Measurements from ENCODE around the gene TNFSF11. TPM values are rescaled to one million over a fixed set of nuclear protein-coding genes. Genes with fewer than 3 reads are reported as not detected.

Gene TNFSF11
- total RNA-seq, 2 experiments from 2014 or later: not detected

DNA sequence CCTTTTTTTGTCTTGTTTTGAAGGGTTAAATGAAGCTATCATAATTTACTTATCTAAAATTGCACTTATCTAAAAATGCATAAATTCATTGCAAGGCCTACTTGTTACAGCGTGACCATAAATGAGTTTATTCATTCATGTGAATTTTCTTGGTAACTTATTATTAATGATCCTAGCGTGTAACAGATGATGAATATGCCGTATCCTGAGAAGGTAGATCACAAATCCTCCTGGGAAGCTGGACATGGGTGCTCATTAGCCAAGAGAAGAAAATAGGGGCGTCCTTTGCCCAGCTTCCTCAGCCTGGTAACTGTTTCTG lies 21.3 kb downstream of the TNFSF11 start:
- intact Hi-C loops (cut with micrococcal nuclease; ENCODE audit: unreplicated experiment): loop anchor here (5.0 to 10.0 kb wide), 3 partner anchors 130 to 1210 kb away; no protein-coding TSS in a partner anchor

DNA sequence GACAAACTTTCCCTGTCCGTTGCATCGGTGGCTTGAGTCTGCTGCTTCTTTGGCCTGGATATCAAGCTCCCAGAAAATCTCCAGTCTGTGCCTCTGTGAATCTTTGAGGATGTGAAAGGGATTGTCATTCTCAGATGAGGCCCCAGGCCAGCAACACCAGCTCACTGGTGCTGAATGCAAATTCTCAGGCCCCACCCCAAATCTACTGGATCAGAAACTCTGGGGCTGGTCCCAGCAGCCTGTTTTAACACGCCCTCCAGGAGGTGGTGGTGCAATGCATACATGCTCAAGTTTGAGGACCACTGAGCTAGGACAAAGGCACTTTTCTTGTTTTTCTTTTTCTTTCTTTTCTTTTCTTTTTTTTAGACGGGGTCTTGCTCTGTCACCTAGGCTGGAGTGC lies 23.6 kb downstream of the TNFSF11 start:
- TF ChIP-seq CTCF (conservative IDR thresholded peaks at IDR 0.05; ENCODE audit: low read length) (no peak), EZH2phosphoT487 (IDR thresholded peaks at IDR 0.05; ENCODE audit: borderline replicate concordance, low read depth, low read length) (no peak)
- Histone ChIP-seq H3K36me3 (ENCODE audit: insufficient read depth, low read length) (no peaks in the 10 kb centered on the region), H3K4me2 (ENCODE audit: low read length) (no peak overlapping the region), H3K4me3 (ENCODE audit: low read depth, low read length, poor library complexity, severe bottlenecking) (no peak overlapping the region), H2AFZ (ENCODE audit: low read length) (no peak overlapping the region), H3K4me1 (ENCODE audit: insufficient read depth, low read length, poor library complexity, severe bottlenecking) (peaks cover 13% of the 10 kb centered on the region), H3K27ac (ENCODE audit: low read depth, low read length, poor library complexity, severe bottlenecking) (no peak overlapping the region), H3K9me2 (ENCODE audit: insufficient read depth, low read length) (no peaks in the 10 kb centered on the region), H3K79me2 (ENCODE audit: insufficient read depth, low read depth, low read length) (no peaks in the 10 kb centered on the region), H4K20me1 (ENCODE audit: insufficient read depth, low read length) (0 out of 2 replicates have a peak, but pooled peaks cover 3% of the 10 kb centered on the region), H3K9me3 (ENCODE audit: low read length) (no peaks in the 10 kb centered on the region)
- POLR2A ChIA-PET: no interaction called here
- BruUV-seq (replicated peaks): no TSS peak
- CTCF ChIA-PET (ENCODE audit: unreplicated experiment): interaction anchor here (0.6 kb wide), 1 partner anchor 155 kb away, joined by 3 read pairs; no protein-coding TSS in a partner anchor
- no peak for DNase-seq (ENCODE audit: low spot score)
- intact Hi-C loops (cut with micrococcal nuclease; ENCODE audit: unreplicated experiment): loop anchor here (5.0 to 10.0 kb wide), 3 partner anchors 127 to 1207 kb away; no protein-coding TSS in a partner anchor

More for the DNA sequence above, 21.3 kb downstream of the TNFSF11 start:
- no peaks in the 10 kb centered on the region for H3K9me3 ChIP-seq (ENCODE audit: low read length)
- POLR2A ChIA-PET: interaction anchor here (0.6 to 0.8 kb wide), 2 partner anchors 212 to 670 kb away, joined by 3 read pairs; no protein-coding TSS in a partner anchor
- no peak overlapping the region for H3K27ac ChIP-seq (ENCODE audit: low read depth, low read length, poor library complexity, severe bottlenecking)
- no peaks in the 10 kb centered on the region for H3K9me2 ChIP-seq (ENCODE audit: insufficient read depth, low read length)
- no peak overlapping the region for H2AFZ ChIP-seq (ENCODE audit: low read length)
- TF ChIP-seq EZH2phosphoT487 (IDR thresholded peaks at IDR 0.05; ENCODE audit: borderline replicate concordance, low read depth, low read length): no peak
- TF ChIP-seq CTCF (conservative IDR thresholded peaks at IDR 0.05; ENCODE audit: low read length): peak; percentile 32; the same call in 1 of the 2 replicates
- no peaks in the 10 kb centered on the region for H3K36me3 ChIP-seq (ENCODE audit: insufficient read depth, low read length)
- no peak overlapping the region for H3K4me3 ChIP-seq (ENCODE audit: low read depth, low read length, poor library complexity, severe bottlenecking)
- H3K4me2 ChIP-seq (ENCODE audit: low read length): no peak overlapping the region
- H3K4me1 ChIP-seq (ENCODE audit: insufficient read depth, low read length, poor library complexity, severe bottlenecking): peaks cover 4% of the 10 kb centered on the region
- no TSS peak for BruUV-seq (replicated peaks)
- CTCF ChIA-PET (ENCODE audit: unreplicated experiment): no interaction called here
- 0 out of 2 replicates have a peak, but pooled peaks cover 3% of the 10 kb centered on the region for H4K20me1 ChIP-seq (ENCODE audit: insufficient read depth, low read length)
- DNase-seq (ENCODE audit: low spot score): no peak
- no peaks in the 10 kb centered on the region for H3K79me2 ChIP-seq (ENCODE audit: insufficient read depth, low read depth, low read length)

DNA sequence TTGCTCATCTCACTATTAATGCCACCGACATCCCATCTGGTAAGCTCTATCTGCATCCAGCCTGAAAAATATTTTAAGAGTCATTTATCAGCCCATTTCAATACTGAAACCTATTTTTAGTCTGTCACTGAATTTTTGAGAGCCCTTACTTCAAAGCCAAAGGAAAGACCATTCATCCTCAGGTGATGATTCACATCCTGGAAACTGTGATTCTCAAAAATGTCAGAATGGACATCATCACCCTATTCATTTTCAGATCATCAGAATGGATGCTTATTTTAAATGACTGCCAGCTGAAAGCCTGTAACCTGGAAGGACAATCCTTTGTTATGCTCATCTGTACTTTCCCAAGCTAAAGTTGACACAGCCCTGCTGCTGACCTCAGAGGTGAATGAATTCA lies 27.0 kb downstream of the TNFSF11 start:
- Histone ChIP-seq H2AFZ (ENCODE audit: low read length) (no peak overlapping the region), H3K4me3 (ENCODE audit: low read depth, low read length, poor library complexity, severe bottlenecking) (no peak overlapping the region), H3K9me3 (ENCODE audit: low read length) (no peaks in the 10 kb centered on the region), H3K4me2 (ENCODE audit: low read length) (no peak overlapping the region), H4K20me1 (ENCODE audit: insufficient read depth, low read length) (no peaks in the 10 kb centered on the region), H3K9me2 (ENCODE audit: insufficient read depth, low read length) (no peaks in the 10 kb centered on the region), H3K27ac (ENCODE audit: low read depth, low read length, poor library complexity, severe bottlenecking) (no peak overlapping the region), H3K36me3 (ENCODE audit: insufficient read depth, low read length) (no peaks in the 10 kb centered on the region), H3K4me1 (ENCODE audit: insufficient read depth, low read length, poor library complexity, severe bottlenecking) (peaks cover 35% of the 10 kb centered on the region), H3K79me2 (ENCODE audit: insufficient read depth, low read depth, low read length) (no peaks in the 10 kb centered on the region)
- ChIA-PET CTCF (ENCODE audit: unreplicated experiment) (interaction anchor here (0.6 kb wide), 1 partner anchor 993 kb away, joined by 3 read pairs; no protein-coding TSS in a partner anchor), POLR2A (interaction anchor here (2.0 kb wide), 1 partner anchor 12 kb away, joined by 5 read pairs; no protein-coding TSS in a partner anchor)
- TF ChIP-seq CTCF (conservative IDR thresholded peaks at IDR 0.05; ENCODE audit: low read length): no peak
- TF ChIP-seq EZH2phosphoT487 (IDR thresholded peaks at IDR 0.05; ENCODE audit: borderline replicate concordance, low read depth, low read length): no peak
- DNase-seq (ENCODE audit: low spot score): no peak
- intact Hi-C loops (cut with micrococcal nuclease; ENCODE audit: unreplicated experiment): no loop called here
- no TSS peak for BruUV-seq (replicated peaks)
